NCI-H1436 treated with DMSO at 0.1 percent for 48 hours (cell line): ENCODE data around the gene ACAP3.
A peak's percentile ranks its signal among the peaks of the same experiment; 100 is the strongest.

Experiments
- DNase-seq: peaks from one replicate; lab custom pipeline; 2025; lab: John Stamatoyannopoulos, UW

The ACAP3 gene

DNA sequence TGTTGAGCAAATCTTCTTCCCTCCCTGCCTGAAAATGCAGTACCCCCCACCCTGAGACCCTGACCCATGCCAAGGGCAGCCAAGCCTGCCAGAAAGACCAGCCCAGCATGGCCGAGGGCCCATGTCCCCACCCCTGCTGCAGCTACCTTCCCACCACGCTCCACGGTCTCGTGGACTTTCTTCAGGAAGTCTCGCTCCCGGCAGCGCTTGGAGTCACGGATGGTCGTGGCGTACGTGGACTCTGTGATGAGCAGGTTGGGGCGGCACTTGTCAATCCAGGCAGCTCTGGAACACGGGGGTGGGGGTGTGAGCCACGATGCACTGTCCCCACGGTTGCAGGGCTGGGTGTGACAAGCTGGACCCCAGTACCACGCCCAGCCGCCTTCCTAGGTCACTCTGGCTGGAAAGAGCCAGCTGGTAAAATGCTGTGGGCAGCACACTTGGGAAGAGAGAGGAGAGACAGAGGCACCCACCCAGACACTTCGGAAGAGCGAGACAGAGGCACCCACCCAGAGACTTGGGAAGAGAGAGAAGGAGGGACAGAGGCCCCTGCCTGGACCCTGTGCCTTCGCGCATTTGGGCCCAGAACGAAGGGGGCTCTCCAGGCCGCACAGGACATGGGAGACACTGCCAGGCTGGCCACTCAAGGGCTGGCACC is 7.1 kb upstream of the ACAP3 start:
- DNase-seq = no peak

DNA sequence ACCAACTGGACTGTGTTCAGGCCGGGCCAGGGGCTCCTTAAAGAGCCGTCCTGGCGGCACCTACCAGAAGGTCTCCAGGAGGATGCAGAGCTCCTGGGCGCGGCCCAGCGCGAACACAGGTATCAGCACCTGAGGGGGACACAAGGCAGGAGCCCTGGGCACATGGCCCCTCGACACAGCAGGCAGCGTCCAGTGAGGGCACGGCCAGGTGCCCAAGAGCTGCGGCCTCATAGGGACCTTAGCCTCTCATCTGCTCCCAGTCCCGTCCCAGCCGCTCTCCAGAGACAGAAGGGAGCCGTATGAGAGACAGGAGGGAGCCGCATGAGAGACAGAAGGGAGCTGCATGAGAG is 6.5 kb upstream of the ACAP3 start:
- DNase-seq = no peak

DNA sequence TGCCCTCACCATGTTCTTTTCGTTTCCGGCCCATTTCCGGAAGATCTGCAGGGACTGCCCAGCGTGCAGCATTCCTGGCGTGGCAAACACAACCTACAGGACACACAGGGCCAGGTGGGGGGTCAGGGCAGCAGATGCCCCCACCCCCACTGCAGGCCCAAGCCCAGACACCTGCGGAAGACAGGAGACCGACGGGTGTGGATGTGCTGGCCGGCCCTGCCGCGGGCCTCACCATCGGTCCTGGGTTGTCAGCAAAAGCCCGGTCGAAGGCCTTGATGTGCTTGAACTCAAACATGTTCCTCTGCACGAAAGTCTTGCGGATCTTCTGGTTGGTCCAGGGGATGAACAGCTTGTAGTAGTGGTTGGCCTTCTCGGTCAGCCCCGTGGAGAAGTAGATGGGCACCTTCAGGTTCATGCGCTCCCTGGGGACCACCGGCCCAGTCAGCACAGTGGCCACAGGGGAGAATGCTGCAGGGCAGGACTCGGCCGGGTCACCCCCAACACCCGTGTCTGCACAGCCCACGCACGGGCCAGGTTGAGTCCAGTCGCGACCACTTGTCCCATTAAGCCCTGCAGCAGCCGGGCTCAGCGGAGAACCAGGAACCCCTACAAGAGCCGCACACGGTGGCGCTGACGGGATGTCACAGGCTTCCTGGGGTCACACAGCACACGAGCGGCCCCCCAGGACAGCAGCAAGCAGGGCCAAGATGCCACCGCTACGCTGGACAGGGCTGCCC is 5.9 kb upstream of the ACAP3 start:
- DNase-seq = no peak

DNA sequence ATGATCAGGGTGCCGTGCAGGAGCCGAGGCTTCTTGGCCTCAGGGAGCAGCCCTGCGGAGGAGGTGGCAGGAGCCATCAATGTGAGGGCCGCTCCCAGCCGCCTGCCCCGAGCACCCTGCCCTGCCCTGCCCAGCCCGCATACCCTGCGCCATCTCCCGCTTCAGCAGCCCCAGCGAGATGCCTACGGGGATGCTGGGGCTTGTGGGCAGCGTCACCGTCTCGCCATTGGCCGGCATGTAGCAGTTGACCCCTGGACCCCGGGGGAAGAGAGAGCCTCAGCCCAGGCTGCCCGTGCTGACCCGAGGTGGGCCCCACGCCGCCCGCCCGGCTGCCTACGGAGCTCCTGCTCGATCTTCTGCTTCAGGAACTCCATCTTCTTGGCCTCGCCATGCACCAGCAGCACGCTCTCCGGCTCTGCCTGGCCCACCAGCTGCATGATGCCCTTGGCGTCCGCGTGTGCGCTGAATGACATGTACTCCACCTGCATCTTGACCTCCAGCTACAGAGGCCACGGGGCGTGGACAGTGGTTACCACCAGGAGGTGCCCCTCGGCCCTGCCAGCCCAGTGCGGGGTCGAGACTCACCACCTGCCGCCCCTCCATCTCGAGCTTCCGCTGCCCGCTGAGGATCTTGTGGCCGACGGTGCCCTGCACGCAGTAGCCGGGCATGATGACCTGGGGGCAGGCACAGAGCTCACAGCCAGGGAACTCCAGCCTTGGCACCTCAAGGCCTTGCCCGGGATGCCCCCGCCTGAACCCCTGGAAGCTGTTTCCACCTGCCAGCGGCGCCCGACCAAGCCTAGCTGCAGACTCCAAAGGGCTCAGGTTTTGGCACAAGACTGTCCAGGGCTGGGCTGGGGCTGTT is 5.0 kb upstream of the ACAP3 start:
- DNase-seq = no peak

DNA sequence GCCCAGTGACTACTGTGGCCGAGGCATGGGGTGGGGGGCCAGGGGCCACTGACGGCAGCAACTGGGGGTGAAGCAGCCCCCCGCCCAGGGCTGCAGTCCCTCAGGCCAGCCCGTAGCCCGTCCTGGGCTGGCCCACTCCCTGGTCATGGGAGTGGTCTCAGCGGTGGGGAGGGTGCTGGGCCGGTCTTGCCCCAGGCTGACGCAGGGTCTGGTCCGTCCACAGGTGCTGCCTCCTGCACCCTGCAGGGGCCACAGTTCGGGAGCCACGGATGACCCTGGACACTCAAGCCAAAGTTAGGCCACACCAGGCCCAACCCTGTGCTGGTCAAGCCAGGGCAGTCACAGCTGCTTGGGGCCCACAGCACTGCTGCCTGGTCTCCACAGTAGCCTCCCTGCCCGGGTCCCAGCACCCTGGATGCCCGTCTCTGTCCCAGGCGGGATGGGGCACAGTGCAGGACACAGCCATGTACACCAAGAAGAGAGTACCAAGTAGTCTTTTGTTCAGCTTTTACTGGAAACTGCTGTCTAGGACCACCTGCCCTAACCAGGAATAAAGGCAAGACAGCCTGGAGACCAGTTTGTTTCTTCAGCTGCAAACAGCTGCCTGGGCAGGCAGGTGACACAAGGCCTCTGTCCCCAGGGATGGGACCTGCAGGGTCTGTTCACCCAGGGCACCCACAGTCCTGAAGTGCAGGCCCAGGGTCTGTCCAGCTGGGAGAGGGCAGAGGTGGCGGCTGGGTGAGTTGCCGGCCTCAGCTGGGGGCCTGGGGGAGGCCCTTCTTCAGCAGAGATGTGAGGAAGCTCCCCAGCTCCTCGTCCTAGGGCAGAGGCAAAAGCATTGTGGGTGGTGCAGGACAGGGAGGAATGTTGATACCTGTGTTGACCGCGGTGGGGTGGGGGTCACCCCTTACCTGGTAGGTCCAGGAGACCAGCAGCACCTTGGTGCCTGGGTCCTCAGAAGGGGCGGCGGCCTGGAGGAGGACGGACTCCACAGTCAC is 3.7 kb upstream of the ACAP3 start:
- DNase-seq = no peak

DNA sequence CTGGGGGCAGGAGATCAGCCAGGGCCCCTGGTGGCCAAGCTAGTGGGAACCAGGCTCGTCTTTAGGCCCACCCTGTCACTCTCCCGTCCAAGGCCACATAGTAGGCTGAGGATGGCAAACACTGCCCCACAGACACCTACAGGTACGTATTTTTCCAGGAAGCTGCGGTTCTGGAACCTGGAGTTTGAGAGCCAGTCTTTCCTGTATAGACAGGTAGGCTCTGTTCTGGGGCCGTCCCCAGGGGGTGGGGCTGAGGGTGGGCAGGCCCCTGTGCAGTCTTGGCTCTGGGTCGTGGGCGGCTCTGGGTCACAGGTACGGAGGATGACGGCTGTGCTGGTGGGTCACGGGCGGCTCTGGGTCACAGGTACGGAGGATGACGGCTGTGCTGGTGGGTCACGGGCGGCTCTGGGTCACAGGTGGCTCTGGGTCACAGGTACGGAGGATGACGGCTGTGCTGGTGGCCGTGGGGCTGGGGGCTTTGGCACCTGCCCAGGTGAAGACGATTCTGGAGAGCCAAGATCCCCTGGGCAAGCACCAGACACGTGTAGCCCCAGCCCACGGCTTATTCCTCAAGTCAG is 2.8 kb upstream of the ACAP3 start:
- DNase-seq = no peak

DNA sequence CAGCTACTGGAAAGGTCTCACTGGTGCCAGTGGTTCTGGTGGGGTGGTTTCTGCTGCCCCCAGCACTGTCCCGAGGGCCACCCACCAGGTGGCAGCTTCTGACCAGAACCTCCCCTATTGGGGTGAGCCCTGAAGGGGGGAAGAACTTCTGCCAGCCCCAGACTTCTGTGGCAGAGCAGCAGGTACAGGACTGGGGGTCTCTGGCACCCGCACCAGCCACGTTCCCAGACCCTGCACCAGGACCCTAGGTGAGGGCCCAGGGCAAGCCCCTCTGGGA is 2.3 kb upstream of the ACAP3 start:
- no peak for DNase-seq

DNA sequence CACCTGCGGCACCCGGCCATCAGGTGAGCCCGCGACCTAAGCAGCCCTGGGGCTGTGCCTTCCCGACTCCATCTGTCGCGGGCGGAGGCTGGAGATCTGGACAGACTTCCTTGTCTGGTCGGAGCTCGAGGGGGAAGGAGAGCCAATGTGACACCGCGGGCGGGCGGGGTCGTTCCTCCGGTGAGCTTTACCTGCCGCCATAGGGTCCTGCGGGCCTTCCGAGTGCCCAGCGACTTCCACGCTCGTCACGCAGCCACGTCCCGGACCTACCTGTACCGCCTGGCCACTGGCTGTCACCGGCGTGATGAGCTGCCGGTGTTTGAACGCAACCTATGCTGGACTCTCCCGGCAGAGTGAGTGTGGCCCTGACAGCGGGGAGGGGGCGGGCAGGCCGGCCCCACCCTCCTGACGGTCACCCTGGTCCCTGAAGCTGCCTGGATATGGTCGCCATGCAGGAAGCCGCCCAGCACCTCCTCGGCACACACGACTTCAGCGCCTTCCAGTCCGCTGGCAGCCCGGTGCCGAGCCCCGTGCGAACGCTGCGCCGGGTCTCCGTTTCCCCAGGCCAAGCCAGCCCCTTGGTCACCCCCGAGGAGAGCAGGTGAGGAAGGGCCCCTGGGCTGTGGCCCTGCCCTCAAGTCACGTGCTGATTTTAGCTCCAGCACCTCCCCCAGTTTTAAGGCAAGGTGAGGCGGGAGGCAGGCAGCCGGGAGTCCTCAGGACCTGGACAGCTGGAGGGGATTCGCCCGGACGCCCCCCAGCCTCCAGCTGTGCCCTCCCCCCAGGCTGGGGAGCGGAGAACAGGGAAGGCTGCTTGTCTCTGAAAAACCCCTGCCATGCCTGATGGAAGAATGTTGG is 1.8 kb upstream of the ACAP3 start:
- DNase-seq = no peak

DNA sequence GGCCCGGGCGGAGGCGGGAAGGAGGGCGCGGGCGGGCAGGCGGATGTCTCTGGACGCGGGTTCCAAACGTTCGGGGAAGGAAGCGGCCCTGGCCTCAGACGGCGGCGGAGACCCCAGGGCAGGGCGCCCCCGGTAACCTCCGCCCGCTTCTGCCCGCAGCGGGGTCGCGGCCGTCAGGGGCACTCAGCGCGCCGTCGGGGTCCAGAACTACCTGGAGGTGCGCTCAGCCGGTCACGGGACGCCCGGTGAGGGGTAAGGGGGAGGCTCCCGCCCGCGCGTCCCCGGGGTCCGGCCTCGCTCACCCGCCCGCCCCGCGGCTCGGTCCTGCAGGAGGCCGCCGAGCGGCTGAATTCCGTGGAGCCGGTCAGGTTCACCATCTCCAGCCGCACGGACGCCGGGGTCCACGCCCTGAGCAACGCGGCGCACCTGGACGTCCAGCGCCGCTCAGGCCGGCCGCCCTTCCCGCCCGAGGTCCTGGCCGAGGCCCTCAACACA is 1.1 kb upstream of the ACAP3 start:
- no peak for DNase-seq

DNA sequence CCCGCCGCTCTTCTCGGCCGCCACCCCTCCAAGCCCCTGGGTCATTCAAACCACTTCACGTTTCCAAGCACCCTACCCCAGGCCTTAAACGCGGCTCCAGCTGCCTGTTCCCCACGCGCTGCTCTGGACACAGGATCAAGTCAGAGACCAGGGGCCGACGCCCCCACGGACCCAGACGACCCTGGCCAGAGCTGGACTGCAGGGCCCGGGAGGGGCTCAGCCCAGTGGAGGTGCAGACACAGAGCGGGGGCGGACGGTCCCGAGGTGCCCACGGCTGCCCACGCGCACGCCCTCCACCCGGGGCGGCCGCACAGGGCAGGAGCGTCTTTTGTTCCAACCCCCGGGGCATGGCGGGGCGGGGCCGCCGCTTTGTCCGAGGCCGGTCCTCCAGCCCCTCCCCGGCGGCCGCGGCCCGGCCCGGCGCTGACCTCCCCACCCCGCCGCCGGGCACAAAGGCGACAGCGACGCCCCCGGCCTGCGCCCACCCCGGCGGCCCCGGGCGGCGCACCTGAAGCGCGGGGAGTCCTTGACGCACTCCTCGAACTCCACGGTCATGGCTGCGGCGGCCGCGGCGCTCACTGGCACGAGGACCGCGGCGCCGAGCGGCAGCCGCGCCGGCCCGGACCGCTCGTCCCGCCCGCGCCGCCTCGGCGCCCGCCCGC is 338 bp downstream of the ACAP3 start:
- no peak for DNase-seq

DNA sequence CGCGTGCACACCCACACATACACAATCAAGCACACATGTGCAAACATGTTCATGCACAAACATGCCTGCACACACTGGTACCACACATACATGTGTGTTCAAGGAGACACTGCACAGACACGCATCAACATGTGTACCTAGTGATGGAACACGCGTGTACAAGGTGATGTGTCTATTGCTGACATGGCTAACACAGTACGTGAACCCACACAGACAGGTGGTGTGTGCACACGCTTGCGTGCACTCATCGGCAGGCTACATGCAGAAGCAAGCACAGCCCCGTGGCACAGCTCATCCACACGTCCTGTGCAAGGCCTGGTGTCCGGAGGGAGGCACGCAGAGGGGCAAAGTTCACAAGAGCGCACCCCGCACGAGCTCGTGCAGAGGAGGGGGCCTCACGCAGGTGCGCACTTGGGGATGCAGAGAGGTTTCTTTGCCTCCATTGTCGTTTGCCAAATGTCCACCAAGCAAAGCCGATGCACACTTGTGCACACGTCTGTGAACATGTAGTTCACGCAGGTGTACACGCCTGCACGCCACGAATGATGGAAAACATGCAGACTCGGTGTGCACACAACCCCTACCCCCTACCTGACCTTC is 969 bp downstream of the ACAP3 start:
- DNase-seq = no peak

DNA sequence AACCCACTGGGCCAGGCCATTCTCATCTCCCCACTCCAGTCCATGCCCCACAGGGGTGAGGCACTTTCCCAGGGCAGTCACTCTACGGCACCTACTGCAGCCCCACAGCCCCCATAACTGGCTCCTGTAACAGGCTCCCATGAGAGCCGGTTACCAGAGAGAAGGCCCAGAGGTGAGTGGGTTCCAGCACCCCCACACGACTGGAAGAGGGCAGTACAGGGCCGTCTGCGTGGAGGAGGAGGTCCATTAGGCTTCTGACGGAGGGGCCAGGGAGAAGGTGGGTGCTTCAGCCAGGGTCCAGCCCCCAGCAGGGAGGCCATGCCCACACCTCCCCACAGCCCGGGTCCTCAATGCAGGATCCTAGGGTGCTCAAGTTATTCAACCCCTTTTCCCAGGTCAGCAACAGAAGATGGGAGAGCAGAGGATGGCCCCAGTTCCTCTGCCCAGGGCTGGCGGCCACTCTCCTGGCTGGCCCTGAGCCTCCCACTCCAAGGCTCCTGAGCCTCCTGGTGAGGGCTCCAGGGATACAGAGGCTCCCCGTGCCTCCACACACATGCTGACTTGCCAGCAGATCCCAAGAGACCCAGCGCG is 1.6 kb downstream of the ACAP3 start:
- DNase-seq = no peak

DNA sequence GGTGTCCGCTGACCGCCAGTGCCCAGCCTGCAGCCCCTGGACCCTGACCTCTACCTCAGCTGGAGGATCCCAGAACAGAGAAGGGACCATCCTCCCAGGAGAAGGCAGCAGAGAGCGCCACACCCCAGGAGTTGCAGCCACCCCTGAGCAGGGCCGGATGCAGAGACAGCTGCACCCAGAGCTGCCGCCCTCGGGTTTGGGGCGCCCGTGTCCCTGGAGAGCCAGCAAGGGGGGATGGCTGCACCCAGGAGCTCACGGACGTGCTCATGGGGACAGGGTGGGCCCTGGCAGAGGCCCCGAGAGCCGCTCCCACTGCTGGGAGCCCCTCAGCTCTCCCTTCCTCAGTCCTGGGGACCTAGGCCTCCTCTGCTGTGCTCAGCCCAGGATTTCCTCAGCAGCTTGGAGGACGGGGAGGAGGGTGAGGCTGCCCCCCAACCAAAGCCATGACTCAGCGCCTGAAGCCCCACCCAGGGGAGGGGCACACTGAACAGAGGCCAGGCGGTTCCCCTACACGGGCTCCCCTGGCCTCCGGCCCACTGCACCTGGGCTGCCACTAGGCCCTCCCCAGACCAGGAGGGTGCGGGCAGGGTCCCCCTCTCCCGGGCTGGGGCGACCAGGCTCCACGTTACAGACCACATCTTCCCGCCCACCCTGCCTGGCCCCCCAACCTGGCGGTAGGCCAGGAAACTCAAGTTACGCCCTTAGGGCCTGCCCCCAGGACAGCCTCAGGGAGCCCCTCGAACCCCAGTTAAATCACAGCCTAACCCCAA is 2.2 kb downstream of the ACAP3 start:
- peak; percentile 16 for DNase-seq

DNA sequence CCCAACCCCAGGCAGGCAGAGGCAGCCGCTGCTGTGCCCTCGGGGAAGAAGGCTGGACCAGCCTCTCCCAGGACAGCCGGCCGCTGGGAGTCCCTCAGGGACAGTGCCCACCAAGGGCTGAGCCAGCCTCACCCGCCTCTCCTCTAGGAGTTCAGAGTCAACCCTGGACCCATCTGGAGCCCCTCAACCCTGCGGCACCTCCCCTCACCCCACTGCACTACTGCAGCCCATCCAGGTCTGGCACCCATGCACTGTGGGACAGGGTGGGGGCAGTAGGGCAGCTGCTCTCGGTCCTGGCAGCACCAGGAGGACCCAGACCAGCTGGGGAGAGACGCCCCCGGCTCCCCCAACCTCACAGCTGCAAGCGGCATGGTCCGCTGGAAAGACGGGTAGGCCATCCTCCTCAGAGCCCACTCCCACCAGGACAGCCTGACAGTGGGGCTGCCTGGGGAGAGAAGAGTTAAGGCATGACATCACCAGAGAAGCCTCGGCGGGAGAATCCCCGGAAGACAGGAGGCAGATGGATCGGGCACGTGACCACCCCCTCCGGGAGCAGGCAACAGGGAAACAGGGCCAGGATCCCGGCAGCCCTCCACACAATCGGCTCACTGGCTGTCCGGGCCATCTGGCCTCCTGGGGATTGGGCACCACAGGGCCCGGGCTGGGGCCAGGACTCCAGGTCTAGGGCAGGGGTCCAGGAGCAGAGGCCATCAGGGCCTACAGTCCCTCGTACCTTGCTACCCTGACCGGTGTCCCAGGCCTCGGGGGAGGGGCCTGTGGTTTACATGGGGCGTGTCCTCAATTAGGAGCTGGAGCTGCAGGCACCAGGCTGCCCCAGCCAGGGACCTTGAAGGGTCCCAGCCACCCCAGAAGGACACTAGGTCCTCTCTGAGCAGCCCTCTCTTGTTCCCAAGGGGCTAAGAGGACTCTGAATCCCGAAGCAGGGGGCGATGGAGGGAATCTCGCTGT is 3.1 kb downstream of the ACAP3 start:
- peak; percentile 41 for DNase-seq

DNA sequence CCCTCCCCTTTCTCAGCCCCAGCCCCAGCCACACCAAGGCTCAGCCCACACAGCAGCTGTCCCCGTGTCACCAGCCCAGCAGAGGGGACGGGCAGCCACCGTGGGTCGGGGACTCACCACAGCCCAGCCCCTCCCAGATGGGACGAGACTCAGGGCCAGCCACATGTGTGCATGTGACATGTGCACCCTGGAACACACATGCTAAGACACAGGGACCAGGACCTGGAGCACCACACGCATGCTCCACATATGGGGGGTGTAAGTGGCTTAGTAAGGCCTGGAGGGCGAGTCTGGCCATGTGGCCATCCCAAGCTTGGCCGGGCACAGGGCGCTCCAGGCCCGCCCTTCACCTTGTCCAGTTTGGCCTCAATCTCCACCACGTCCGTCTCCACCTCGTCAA is 4.0 kb downstream of the ACAP3 start:
- no peak for DNase-seq

DNA sequence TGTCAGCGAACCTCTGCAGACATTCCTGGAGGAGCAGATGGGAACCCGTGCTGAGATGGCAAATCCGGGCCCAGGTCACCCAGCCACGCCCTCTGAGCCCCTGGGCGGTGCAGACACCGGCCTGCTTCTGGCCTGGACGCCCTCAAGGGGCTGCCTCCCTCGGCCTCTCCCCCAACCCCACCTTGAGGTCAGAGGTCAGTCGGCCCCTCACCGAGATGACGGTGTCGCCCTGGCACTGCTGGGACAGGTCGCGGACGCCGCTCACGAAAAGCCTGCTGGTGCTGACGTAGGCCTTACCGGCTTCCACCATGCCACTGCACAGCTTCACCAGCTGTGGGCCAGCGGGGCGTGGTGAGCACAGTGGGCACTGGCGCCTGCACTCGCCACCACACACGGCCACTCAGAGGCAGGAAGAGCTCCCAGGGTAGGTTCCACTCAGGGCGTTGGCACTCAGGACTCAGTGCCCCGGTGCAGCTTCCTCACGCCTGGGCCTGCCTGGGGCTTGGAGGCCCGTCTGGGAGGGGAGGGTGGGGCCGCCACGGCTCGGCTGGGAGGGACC is 4.7 kb downstream of the ACAP3 start:
- DNase-seq = no peak

DNA sequence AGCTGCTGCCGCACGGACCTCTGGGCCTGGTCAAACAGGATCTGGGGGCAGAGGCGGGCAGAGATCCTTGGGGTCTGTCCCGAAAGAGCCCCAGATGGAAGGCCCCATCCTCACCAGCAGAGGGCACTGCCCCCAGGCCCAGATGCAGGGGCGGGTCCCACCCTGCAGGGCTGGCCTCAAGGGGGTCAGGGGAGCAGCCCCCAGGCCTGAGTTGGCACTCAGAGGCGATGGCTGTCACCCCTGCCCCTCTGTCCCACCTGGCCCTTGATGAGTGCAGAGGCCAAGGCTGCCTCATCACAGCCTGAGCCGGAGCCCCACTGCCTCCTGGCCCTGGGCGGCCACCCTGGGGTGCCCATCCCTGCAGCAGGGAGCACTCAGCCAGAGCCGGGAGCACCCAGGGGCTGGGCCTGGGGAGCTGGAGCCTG is 5.7 kb downstream of the ACAP3 start:
- no peak for DNase-seq
